Endodermal cell (in vitro differentiated cells): ENCODE measurements around the gene BBS7. TPM values are rescaled to one million over a fixed set of nuclear protein-coding genes. Genes with fewer than 3 reads are reported as not detected.

Source experiments
- DNase-seq: peaks from one replicate; pipeline ENCODE4 v3.0.0-alpha.2; 2017
- H3K27ac ChIP-seq: 2 replicates; pipeline ENCODE4 v1.5.1; 2013; ENCODE audit warnings: mild to moderate bottlenecking, low read depth, low read length, moderate library complexity
- H3K27me3 ChIP-seq: 2 replicates; pipeline ENCODE4 v1.6.1; 2013; ENCODE audit warnings: mild to moderate bottlenecking, low read length, moderate library complexity; ENCODE audit not compliant: insufficient read depth, control insufficient read depth, poor library complexity, severe bottlenecking
- H3K36me3 ChIP-seq: 2 replicates; pipeline ENCODE4 v1.7.0; 2013; ENCODE audit warnings: mild to moderate bottlenecking, low read length, moderate library complexity; ENCODE audit not compliant: control insufficient read depth, insufficient read depth
- H3K4me1 ChIP-seq: one replicate; pipeline ENCODE4 v1.7.0; 2013; ENCODE audit warnings: low read length; ENCODE audit not compliant: control insufficient read depth, insufficient read depth
- H3K4me3 ChIP-seq: 2 replicates; pipeline ENCODE4 v1.5.1; 2013; ENCODE audit warnings: mild to moderate bottlenecking, low read length, moderate library complexity
- H3K9ac ChIP-seq: 2 replicates; pipeline ENCODE4 v1.6.1; 2013; ENCODE audit warnings: mild to moderate bottlenecking, low read length, moderate library complexity; ENCODE audit not compliant: poor library complexity, severe bottlenecking; ENCODE audit errors: extremely low read depth
- H3K9me3 ChIP-seq: 2 replicates; pipeline ENCODE4 v1.6.1; 2013; ENCODE audit warnings: mild to moderate bottlenecking, low read length, moderate library complexity; ENCODE audit not compliant: control insufficient read depth
- H3K27ac Mint-ChIP-seq: 2 replicates; pipeline ENCODE4 v1.8.0; 2020; ENCODE audit warnings: mixed read lengths
- H3K27me3 Mint-ChIP-seq: 2 replicates; pipeline ENCODE4 v1.8.0; 2021; ENCODE audit warnings: mild to moderate bottlenecking, mixed read lengths; ENCODE audit not compliant: insufficient read depth
- H3K36me3 Mint-ChIP-seq: 2 replicates; pipeline ENCODE4 v1.8.0; 2020; ENCODE audit warnings: low read depth, mixed read lengths
- H3K4me1 Mint-ChIP-seq: 2 replicates; pipeline ENCODE4 v1.8.0; 2020; ENCODE audit warnings: mixed read lengths
- H3K4me3 Mint-ChIP-seq: 2 replicates; pipeline ENCODE4 v1.8.0; 2020; ENCODE audit warnings: mild to moderate bottlenecking, moderate library complexity, mixed read lengths
- H3K9me3 Mint-ChIP-seq: 2 replicates; pipeline ENCODE4 v1.8.0; 2020; ENCODE audit warnings: mild to moderate bottlenecking, mixed read lengths
- CTCF ChIP-seq: fragments of 200-600 bp; sonication (generic); conservative IDR thresholded peaks from 2 replicates; pipeline ENCODE4 v1.5.0; 2021; ENCODE audit warnings: antibody characterized with exemption, mild to moderate bottlenecking
- WGBS, 2 experiments: methylation state at CpG; one replicate each; pipeline versions ENCODE4 v1.1.5 to v1.1.7; 2013; ENCODE audit warnings: missing lambda C conversion rate in 2 of 2, mixed read lengths in 1 of 2; ENCODE audit not compliant: insufficient coverage in 1 of 2, insufficient read length in 1 of 2; 5-methylcytosine and 5-hydroxymethylcytosine counted together
- total RNA-seq, 2 donors: library from RNA; stranded (reverse); fragmentation: NEBNext Ultra II Directional in 1 of 2; extraction: Animal tissue kit (Norgen Biotek cat#: 25700) in 1 of 2; gene quantifications; 2 replicates in 1 of 2; 3 replicates in 1 of 2; pipeline ENCODE4 v1.2.1, GENCODE V29; 2021

The BBS7 gene
- total RNA-seq, 2 donors from 2014 or later = 25.0 to 31.7 TPM

GRCh38 chr4:121789455-121789854 lies 80.8 kb downstream of the BBS7 start:
- H3K9ac ChIP-seq = no peak overlapping the region

GRCh38 chr4:121788896-121789295 lies 81.4 kb downstream of the BBS7 start:
- Histone ChIP-seq H3K9ac (no peak overlapping the region), H3K36me3 (no peaks in the 10 kb centered on the region), H3K4me3 (no peak overlapping the region), H3K27ac (no peak overlapping the region), H3K4me1 (no peaks in the 10 kb centered on the region), H3K9me3 (no peaks in the 10 kb centered on the region), H3K27me3 (no peaks in the 10 kb centered on the region)
- Mint-ChIP-seq H3K27me3 (peaks cover 5% of the 10 kb centered on the region), H3K36me3 (no peaks in the 10 kb centered on the region), H3K27ac (no peak overlapping the region), H3K9me3 (no peaks in the 10 kb centered on the region), H3K4me1 (peaks cover 3% of the 10 kb centered on the region), H3K4me3 (no peak overlapping the region)
- no peak for TF ChIP-seq CTCF
- DNase-seq = no peak
- 83 to 90% methylated on average over 1 to 2 of the region's 2 CpGs for WGBS, 2 experiments

More at GRCh38 chr4:121789455-121789854, 80.8 kb downstream of the BBS7 start:
- Histone ChIP-seq H3K36me3 (no peaks in the 10 kb centered on the region), H3K27me3 (no peaks in the 10 kb centered on the region), H3K9me3 (no peaks in the 10 kb centered on the region), H3K4me3 (no peak overlapping the region), H3K4me1 (no peaks in the 10 kb centered on the region), H3K27ac (no peak overlapping the region)
- peaks cover 3% of the 10 kb centered on the region for H3K4me1 Mint-ChIP-seq
- no peak overlapping the region for H3K27ac Mint-ChIP-seq
- no peak for DNase-seq
- H3K27me3 Mint-ChIP-seq = peaks cover 5% of the 10 kb centered on the region
- H3K4me3 Mint-ChIP-seq = no peak overlapping the region
- H3K9me3 Mint-ChIP-seq = no peaks in the 10 kb centered on the region
- H3K36me3 Mint-ChIP-seq = no peaks in the 10 kb centered on the region
- 93 to 100% methylated on average over 1 of the region's 1 CpG for WGBS, 2 experiments
- TF ChIP-seq CTCF = no peak

- Mint-ChIP-seq H3K4me1 (peaks cover 3% of the 10 kb centered on the region), H3K9me3 (no peaks in the 10 kb centered on the region), H3K27ac (no peak overlapping the region), H3K4me3 (no peak overlapping the region), H3K27me3 (peaks cover 7% of the 10 kb centered on the region), H3K36me3 (no peaks in the 10 kb centered on the region)
- Histone ChIP-seq H3K4me1 (no peaks in the 10 kb centered on the region), H3K36me3 (no peaks in the 10 kb centered on the region), H3K27me3 (no peaks in the 10 kb centered on the region), H3K9me3 (no peaks in the 10 kb centered on the region), H3K4me3 (no peak overlapping the region), H3K27ac (no peak overlapping the region), H3K9ac (no peak overlapping the region)
- DNase-seq = no peak
- TF ChIP-seq CTCF = no peak
- 83% methylated on average over 2 of the region's 2 CpGs; no CpG with 5 or more reads in 1 of the 2 experiments for WGBS, 2 experiments
Observed at GRCh38 chr4:121786221-121786620, 84.1 kb downstream of the BBS7 start.
